Measurements from ENCODE around the gene DYSF.
"Not testable (repeated sequence)": the region's sequence is repeated elsewhere in the genome, so short reads cannot be mapped to it uniquely, and the experiment has no call there.

The DYSF gene

DNA sequence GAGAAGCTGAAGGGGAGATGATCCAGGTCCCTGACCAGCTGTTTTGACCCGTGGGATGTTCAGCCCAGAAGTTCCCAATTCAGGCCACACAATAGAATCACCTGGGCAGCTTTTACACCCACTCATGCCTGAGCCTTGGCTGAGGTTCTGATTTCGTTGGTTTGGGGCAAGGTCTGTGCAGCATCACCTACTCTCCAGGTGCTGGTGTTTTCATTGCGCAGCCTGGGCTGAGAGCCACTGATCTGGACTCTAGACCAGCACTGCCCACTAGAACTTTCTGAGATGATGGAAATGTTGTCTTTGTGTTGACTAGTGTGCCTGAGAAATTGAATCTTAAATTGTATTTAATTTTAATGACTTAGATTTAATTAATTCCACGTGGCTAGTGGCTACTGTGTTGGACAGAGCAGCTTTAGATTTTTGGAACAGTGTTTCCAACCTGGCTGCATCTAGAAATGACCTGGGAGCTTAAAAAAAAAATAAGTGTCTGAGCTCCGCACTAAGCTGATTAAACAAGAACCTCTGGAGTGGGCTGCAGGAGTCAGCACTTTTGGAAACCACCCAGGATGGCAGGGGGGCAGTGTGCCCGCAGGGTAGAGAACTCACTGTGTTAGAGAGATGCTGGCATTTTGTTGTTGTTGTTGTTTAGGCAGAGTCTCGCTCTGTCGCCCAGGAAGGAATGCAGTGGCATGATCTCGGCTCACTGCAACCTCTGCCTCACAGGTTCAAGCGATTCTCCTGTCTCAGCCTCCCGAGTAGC is 33.7 kb downstream of the DYSF start:
- Histone ChIP-seq H3K4me1 (ENCODE audit: control insufficient read depth, insufficient read depth, low read length) (no peaks in the 10 kb centered on the region), H3K27ac (ENCODE audit: low read length) (no peak overlapping the region), H3K36me3 (ENCODE audit: control insufficient read depth in 2 of 2, insufficient read depth in 2 of 2, low read length in 2 of 2) (peaks cover 3 to 5% of the 10 kb centered on the region in 2 donors), H3K9me3 (ENCODE audit: control insufficient read depth in 2 of 2, low read length in 2 of 2) (no peaks in the 10 kb centered on the region), H3K4me3 (ENCODE audit: low read length in 2 of 2) (no peak overlapping the region), H3K27me3 (ENCODE audit: control insufficient read depth in 1 of 2, insufficient read depth in 2 of 2, low read length in 2 of 2) (no peaks in the 10 kb centered on the region), H3K9ac (ENCODE audit: low read length in 2 of 2) (no peak overlapping the region)

GRCh38 chr2:71491551-71491950 is 38.2 kb downstream of the DYSF start:
- H3K36me3 ChIP-seq (ENCODE audit: control insufficient read depth in 2 of 2, insufficient read depth in 2 of 2, low read length in 2 of 2); H3K9ac ChIP-seq (ENCODE audit: low read length in 2 of 2); H3K4me3 ChIP-seq (ENCODE audit: low read length in 2 of 2); H3K27ac ChIP-seq (ENCODE audit: low read length); H3K4me1 ChIP-seq (ENCODE audit: control insufficient read depth, insufficient read depth, low read length); H3K27me3 ChIP-seq (ENCODE audit: control insufficient read depth in 1 of 2, insufficient read depth in 2 of 2, low read length in 2 of 2); H3K9me3 ChIP-seq (ENCODE audit: control insufficient read depth in 2 of 2, low read length in 2 of 2): not testable (repeated sequence)

DNA sequence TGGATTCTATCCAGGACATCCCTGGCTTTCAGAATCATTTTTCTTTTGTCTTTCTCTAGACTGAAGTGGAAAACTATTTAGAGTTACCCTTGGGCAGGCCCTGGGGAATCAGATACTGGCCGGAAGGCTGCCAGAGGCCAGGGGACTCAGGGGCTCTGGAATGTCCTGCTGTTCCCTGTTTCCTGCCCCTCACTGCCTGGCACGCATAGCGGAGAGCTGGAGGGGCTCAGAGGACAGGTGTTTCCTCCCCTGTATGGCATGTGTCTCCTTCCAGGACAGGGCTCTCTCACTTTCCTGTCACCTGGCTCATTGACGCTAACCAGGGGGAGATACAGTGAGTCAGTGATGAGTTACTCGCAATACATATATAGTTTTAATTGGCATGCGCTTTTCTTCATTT is 38.8 kb downstream of the DYSF start:
- H3K9ac ChIP-seq (ENCODE audit: low read length in 2 of 2) = no peak overlapping the region
- H3K27ac ChIP-seq (ENCODE audit: low read length) = no peak overlapping the region
- H3K9me3 ChIP-seq (ENCODE audit: control insufficient read depth in 2 of 2, low read length in 2 of 2) = no peaks in the 10 kb centered on the region
- H3K4me1 ChIP-seq (ENCODE audit: control insufficient read depth, insufficient read depth, low read length) = no peaks in the 10 kb centered on the region
- peaks cover 0 to 5% of the 10 kb centered on the region in 2 donors for H3K36me3 ChIP-seq (ENCODE audit: control insufficient read depth in 2 of 2, insufficient read depth in 2 of 2, low read length in 2 of 2)
- H3K27me3 ChIP-seq (ENCODE audit: control insufficient read depth in 1 of 2, insufficient read depth in 2 of 2, low read length in 2 of 2) = no peaks in the 10 kb centered on the region
- no peak overlapping the region for H3K4me3 ChIP-seq (ENCODE audit: low read length in 2 of 2)

DNA sequence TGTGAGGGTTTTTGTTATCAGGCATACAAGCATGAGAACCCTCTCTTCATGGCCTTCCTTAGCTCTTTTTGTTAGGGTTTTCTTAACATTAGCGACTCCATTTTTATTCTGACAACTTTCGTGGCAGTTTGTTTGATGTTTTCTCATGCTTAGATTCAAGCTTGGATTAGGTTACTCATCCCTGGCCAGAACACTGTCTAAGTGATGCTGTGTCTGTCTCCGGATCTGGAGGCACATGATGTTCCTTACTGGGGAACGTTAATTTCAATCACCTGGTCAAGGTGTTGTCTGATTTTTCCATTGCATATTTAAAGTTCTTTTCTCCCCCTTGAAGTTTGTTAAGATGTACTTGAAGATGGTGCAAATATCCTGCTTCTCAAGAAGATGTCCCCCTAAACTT is 40.7 kb downstream of the DYSF start:
- Histone ChIP-seq H3K9me3 (ENCODE audit: control insufficient read depth in 2 of 2, low read length in 2 of 2) (no peaks in the 10 kb centered on the region), H3K4me1 (ENCODE audit: control insufficient read depth, insufficient read depth, low read length) (no peaks in the 10 kb centered on the region), H3K9ac (ENCODE audit: low read length in 2 of 2) (no peak overlapping the region), H3K36me3 (ENCODE audit: control insufficient read depth in 2 of 2, insufficient read depth in 2 of 2, low read length in 2 of 2) (peaks cover 0 to 5% of the 10 kb centered on the region in 2 donors), H3K27ac (ENCODE audit: low read length) (no peak overlapping the region), H3K27me3 (ENCODE audit: control insufficient read depth in 1 of 2, insufficient read depth in 2 of 2, low read length in 2 of 2) (no peaks in the 10 kb centered on the region), H3K4me3 (ENCODE audit: low read length in 2 of 2) (no peak overlapping the region)

- H3K9ac ChIP-seq (ENCODE audit: low read length in 2 of 2) = no peak overlapping the region
- no peak overlapping the region for H3K4me3 ChIP-seq (ENCODE audit: low read length in 2 of 2)
- no peak overlapping the region for H3K27ac ChIP-seq (ENCODE audit: low read length)
- H3K36me3 ChIP-seq (ENCODE audit: control insufficient read depth in 2 of 2, insufficient read depth in 2 of 2, low read length in 2 of 2) = peaks cover 0 to 5% of the 10 kb centered on the region in 2 donors
- H3K27me3 ChIP-seq (ENCODE audit: control insufficient read depth in 1 of 2, insufficient read depth in 2 of 2, low read length in 2 of 2) = no peaks in the 10 kb centered on the region
- peaks cover 2% of the 10 kb centered on the region for H3K4me1 ChIP-seq (ENCODE audit: control insufficient read depth, insufficient read depth, low read length)
- no peaks in the 10 kb centered on the region for H3K9me3 ChIP-seq (ENCODE audit: control insufficient read depth in 2 of 2, low read length in 2 of 2)
Observed at GRCh38 chr2:71494523-71495155, 41.3 kb downstream of the DYSF start.

- Histone ChIP-seq H3K4me1 (ENCODE audit: control insufficient read depth, insufficient read depth, low read length) (peaks cover 7% of the 10 kb centered on the region), H3K9ac (ENCODE audit: low read length in 2 of 2) (no peak overlapping the region), H3K36me3 (ENCODE audit: control insufficient read depth in 2 of 2, insufficient read depth in 2 of 2, low read length in 2 of 2) (peaks cover 0 to 5% of the 10 kb centered on the region in 2 donors), H3K27me3 (ENCODE audit: control insufficient read depth in 1 of 2, insufficient read depth in 2 of 2, low read length in 2 of 2) (no peaks in the 10 kb centered on the region), H3K4me3 (ENCODE audit: low read length in 2 of 2) (no peak overlapping the region), H3K27ac (ENCODE audit: low read length) (no peak overlapping the region), H3K9me3 (ENCODE audit: control insufficient read depth in 2 of 2, low read length in 2 of 2) (no peaks in the 10 kb centered on the region)
Observed at GRCh38 chr2:71496156-71496770, 42.9 kb downstream of the DYSF start.

GRCh38 chr2:71498261-71498701 is 44.9 kb downstream of the DYSF start:
- Histone ChIP-seq H3K36me3 (ENCODE audit: control insufficient read depth in 2 of 2, insufficient read depth in 2 of 2, low read length in 2 of 2) (peaks cover 0 to 5% of the 10 kb centered on the region in 2 donors), H3K9me3 (ENCODE audit: control insufficient read depth in 2 of 2, low read length in 2 of 2) (no peaks in the 10 kb centered on the region), H3K9ac (ENCODE audit: low read length in 2 of 2) (no peak overlapping the region), H3K27ac (ENCODE audit: low read length) (no peak overlapping the region), H3K27me3 (ENCODE audit: control insufficient read depth in 1 of 2, insufficient read depth in 2 of 2, low read length in 2 of 2) (no peaks in the 10 kb centered on the region), H3K4me3 (ENCODE audit: low read length in 2 of 2) (no peak overlapping the region), H3K4me1 (ENCODE audit: control insufficient read depth, insufficient read depth, low read length) (peaks cover 11% of the 10 kb centered on the region)

GRCh38 chr2:71499691-71500090 is 46.3 kb downstream of the DYSF start:
- H3K36me3 ChIP-seq (ENCODE audit: control insufficient read depth in 2 of 2, insufficient read depth in 2 of 2, low read length in 2 of 2) = peaks cover 0 to 2% of the 10 kb centered on the region in 2 donors
- no peak overlapping the region for H3K27ac ChIP-seq (ENCODE audit: low read length)
- no peak overlapping the region for H3K4me3 ChIP-seq (ENCODE audit: low read length in 2 of 2)
- peaks cover 16% of the 10 kb centered on the region for H3K4me1 ChIP-seq (ENCODE audit: control insufficient read depth, insufficient read depth, low read length)
- H3K9me3 ChIP-seq (ENCODE audit: control insufficient read depth in 2 of 2, low read length in 2 of 2) = no peaks in the 10 kb centered on the region
- no peak overlapping the region for H3K9ac ChIP-seq (ENCODE audit: low read length in 2 of 2)
- H3K27me3 ChIP-seq (ENCODE audit: control insufficient read depth in 1 of 2, insufficient read depth in 2 of 2, low read length in 2 of 2) = no peaks in the 10 kb centered on the region

DNA sequence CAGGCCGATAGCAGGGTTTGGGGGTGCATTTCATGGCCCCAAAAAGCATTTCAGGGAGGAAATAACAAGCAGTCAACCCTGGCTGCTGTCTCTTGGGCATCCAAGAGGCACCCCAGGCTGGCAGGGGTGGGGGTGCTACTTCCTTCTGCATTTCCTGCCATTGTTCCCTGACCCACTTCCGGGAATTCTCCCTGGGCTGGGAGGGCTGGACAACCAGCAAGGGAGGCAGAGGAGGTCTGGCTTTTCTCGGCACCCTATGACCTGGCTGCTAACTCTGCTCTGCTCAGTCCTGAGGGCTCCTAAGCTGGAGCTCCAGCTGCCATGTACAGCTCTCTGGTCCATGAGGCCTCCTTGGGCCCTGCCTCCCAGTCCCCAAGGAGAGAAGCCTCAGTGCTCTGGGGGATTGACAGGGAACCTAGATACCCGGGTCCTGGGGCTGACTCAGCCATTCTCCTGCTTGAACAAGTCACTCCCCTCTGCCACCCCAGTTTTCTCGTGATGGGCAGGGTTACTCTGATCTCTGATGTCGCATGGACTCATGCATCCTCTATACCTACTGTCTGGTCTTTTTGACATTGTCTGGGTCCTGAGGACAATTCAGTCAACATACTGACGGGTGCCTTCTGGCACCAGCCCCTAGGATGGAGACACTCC is 47.2 kb downstream of the DYSF start:
- no peaks in the 10 kb centered on the region for H3K9me3 ChIP-seq (ENCODE audit: control insufficient read depth in 2 of 2, low read length in 2 of 2)
- no peaks in the 10 kb centered on the region for H3K27me3 ChIP-seq (ENCODE audit: control insufficient read depth in 1 of 2, insufficient read depth in 2 of 2, low read length in 2 of 2)
- H3K27ac ChIP-seq (ENCODE audit: low read length) = no peak overlapping the region
- no peaks in the 10 kb centered on the region for H3K36me3 ChIP-seq (ENCODE audit: control insufficient read depth in 2 of 2, insufficient read depth in 2 of 2, low read length in 2 of 2)
- no peak overlapping the region for H3K4me3 ChIP-seq (ENCODE audit: low read length in 2 of 2)
- H3K9ac ChIP-seq (ENCODE audit: low read length in 2 of 2) = no peak overlapping the region
- peaks cover 24% of the 10 kb centered on the region for H3K4me1 ChIP-seq (ENCODE audit: control insufficient read depth, insufficient read depth, low read length)

GRCh38 chr2:71502941-71503738 is 49.8 kb downstream of the DYSF start:
- Histone ChIP-seq H3K4me3 (ENCODE audit: low read length in 2 of 2) (no peak overlapping the region), H3K27ac (ENCODE audit: low read length) (no peak overlapping the region), H3K9me3 (ENCODE audit: control insufficient read depth in 2 of 2, low read length in 2 of 2) (no peaks in the 10 kb centered on the region), H3K4me1 (ENCODE audit: control insufficient read depth, insufficient read depth, low read length) (peaks cover 25% of the 10 kb centered on the region), H3K36me3 (ENCODE audit: control insufficient read depth in 2 of 2, insufficient read depth in 2 of 2, low read length in 2 of 2) (no peaks in the 10 kb centered on the region), H3K27me3 (ENCODE audit: control insufficient read depth in 1 of 2, insufficient read depth in 2 of 2, low read length in 2 of 2) (no peaks in the 10 kb centered on the region), H3K9ac (ENCODE audit: low read length in 2 of 2) (peak overlapping the region in 1 of 2 donors; percentile 28)
